Esophagus muscularis mucosa (tissue), 3 donors: ENCODE results near the gene BMPR1B.

Experiments used
- POLR2AphosphoS5 ChIP-seq, 2 donors: sonication (generic); formaldehyde crosslinking; IDR thresholded peaks; one replicate each; pipeline ENCODE4 v1.6.1; 2017; ENCODE audit warnings: antibody characterized with exemption in 2 of 2
- TF ChIP-seq, protein P1 (sequence below), 3 experiments: fragments of 200-600 bp in 2 of 3; fragments of 450-650 bp in 1 of 3; sonication (generic) in 2 of 3; IDR thresholded peaks; one replicate each; pipeline ENCODE4 v1.5.1; 2017 to 2019; ENCODE audit warnings: antibody characterized with exemption in 3 of 3, mild to moderate bottlenecking in 2 of 3, moderate library complexity in 1 of 3

DNA sequence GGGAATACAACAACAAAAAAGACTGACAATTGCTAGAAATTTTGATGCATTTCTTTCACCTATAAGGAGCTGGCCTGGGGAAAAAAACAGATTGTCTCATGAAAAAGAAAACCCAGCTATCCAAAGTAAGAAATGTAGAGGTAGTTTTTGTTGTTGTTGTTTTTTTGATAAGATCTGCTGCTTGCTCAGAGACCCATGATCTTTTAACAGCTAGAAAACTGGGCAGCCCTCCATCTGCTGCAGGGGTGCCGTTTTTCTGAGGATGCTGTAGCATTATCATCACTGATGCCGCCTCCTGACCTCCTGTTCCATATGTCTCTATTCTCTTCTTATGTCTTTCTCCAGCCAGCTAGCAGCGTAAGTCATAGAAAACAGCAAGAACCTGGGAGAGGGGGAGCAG is 98.3 kb downstream of the BMPR1B start:
- TF ChIP-seq, protein P1, sequence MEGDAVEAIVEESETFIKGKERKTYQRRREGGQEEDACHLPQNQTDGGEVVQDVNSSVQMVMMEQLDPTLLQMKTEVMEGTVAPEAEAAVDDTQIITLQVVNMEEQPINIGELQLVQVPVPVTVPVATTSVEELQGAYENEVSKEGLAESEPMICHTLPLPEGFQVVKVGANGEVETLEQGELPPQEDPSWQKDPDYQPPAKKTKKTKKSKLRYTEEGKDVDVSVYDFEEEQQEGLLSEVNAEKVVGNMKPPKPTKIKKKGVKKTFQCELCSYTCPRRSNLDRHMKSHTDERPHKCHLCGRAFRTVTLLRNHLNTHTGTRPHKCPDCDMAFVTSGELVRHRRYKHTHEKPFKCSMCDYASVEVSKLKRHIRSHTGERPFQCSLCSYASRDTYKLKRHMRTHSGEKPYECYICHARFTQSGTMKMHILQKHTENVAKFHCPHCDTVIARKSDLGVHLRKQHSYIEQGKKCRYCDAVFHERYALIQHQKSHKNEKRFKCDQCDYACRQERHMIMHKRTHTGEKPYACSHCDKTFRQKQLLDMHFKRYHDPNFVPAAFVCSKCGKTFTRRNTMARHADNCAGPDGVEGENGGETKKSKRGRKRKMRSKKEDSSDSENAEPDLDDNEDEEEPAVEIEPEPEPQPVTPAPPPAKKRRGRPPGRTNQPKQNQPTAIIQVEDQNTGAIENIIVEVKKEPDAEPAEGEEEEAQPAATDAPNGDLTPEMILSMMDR (IDR thresholded peaks at IDR 0.05): no peak
- no peak for TF ChIP-seq POLR2AphosphoS5 (IDR thresholded peaks at IDR 0.05)
